ENCODE data around the gene DSCAM. TPM values are rescaled to one million over a fixed set of nuclear protein-coding genes. Genes with fewer than 3 reads are reported as not detected.

The DSCAM gene
- total RNA-seq, 1 experiment from 2014 or later: not detected

DNA sequence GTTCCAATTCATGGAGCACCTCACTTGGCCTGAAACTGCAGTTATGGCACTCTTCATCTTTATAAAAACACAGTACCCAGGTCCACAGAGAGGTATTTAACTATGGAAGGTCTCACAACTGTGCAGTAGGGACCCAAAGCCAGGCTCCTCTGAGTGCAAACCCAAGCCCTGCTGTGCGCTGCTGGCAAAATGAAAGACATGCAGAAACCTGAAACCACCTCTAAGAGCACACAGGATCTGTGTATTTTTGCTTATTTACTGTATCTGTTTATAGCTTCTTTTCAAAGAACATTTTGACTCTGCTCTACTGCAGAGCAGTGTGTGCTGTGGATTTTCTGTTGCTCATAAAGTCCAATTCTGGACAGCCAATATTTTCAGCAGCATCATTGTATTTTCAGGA is 166.6 kb downstream of the DSCAM start:
- no peak for DNase-seq (ENCODE audit: low read depth, low spot score)
- POLR2A ChIA-PET: no interaction called here

More for the DNA sequence above, 166.6 kb downstream of the DSCAM start:
- ChIA-PET RAD21 (ENCODE audit: low non-redundant PET in 1 of 2, low total read pairs in 2 of 2, uncharacterized antibody in 2 of 2, unreplicated experiment in 2 of 2) (no interaction called here), CTCF (no interaction called here)
- intact Hi-C loops (cut with micrococcal nuclease): no loop called here
- Histone ChIP-seq H3K4me3 (replicated peaks in 1 of 2; ENCODE audit: low read depth in 1 of 2, low read length in 2 of 2) (no peak overlapping the region), H2AFZ (ENCODE audit: low read depth, low read length, poor library complexity, severe bottlenecking) (no peak overlapping the region), H3K9me3 (ENCODE audit: control insufficient read depth in 1 of 2, insufficient read depth in 1 of 2, low read depth in 1 of 2, low read length in 2 of 2) (peaks cover 35 to 52% of the 10 kb centered on the region in 2 experiments; a peak in 3 of 4 replicates), H3K9me2 (ENCODE audit: insufficient read depth) (no peaks in the 10 kb centered on the region), H3K4me2 (ENCODE audit: low read length) (no peak overlapping the region), H3K4me1 (ENCODE audit: control insufficient read depth in 1 of 2, insufficient read depth in 2 of 2, low read length in 2 of 2) (no peaks in the 10 kb centered on the region), H3K9ac (ENCODE audit: low read length) (no peak overlapping the region), H3K27me3 (ENCODE audit: insufficient read depth, low read length) (no peaks in the 10 kb centered on the region), H3K79me2 (ENCODE audit: insufficient read depth, low read length) (no peaks in the 10 kb centered on the region), H3K27ac (ENCODE audit: low read depth, low read length) (no peak overlapping the region), H4K20me1 (ENCODE audit: insufficient read depth) (no peaks in the 10 kb centered on the region), H3K36me3 (ENCODE audit: control insufficient read depth in 1 of 2, insufficient read depth in 2 of 2, low read length in 2 of 2) (no peaks in the 10 kb centered on the region)
- no peak for TF ChIP-seq ZBTB33 (IDR thresholded peaks at IDR 0.05; ENCODE audit: extremely low read depth, insufficient replicate concordance, low read length)
- TF ChIP-seq ELF1 (IDR thresholded peaks at IDR 0.05; ENCODE audit: borderline replicate concordance, low read depth): no peak
- TF ChIP-seq MAX (IDR thresholded peaks at IDR 0.05): no peak
- no peak for TF ChIP-seq SP1 (IDR thresholded peaks at IDR 0.05; ENCODE audit: low read depth)
- TF ChIP-seq SRF (IDR thresholded peaks at IDR 0.05; ENCODE audit: low read depth): no peak
- TF ChIP-seq EZH2 (IDR thresholded peaks at IDR 0.05): no peak
- no peak for TF ChIP-seq ZNF274 (IDR thresholded peaks at IDR 0.05; ENCODE audit: low read depth, low read length)
- TF ChIP-seq ATF3 (IDR thresholded peaks at IDR 0.05): no peak
- no TSS peak for BruUV-seq (replicated peaks)
- ATAC-seq: no peak

All from HCT116 (cell line).